ENCODE measurements around the gene PCAT6. TPM values are rescaled to one million over a fixed set of nuclear protein-coding genes. Genes with fewer than 3 reads are reported as not detected.
A peak's percentile ranks its signal among the peaks of the same experiment; 100 is the strongest.

The PCAT6 gene
- total and polyA plus RNA-seq, 10 donors: 0.81 to 2.4 (median 1.3) TPM; not detected in 3

- TF ChIP-seq POLR2A (IDR thresholded peaks at IDR 0.05) (no peak), CTCF (IDR thresholded peaks at IDR 0.05 in 8 of 11, conservative IDR thresholded peaks at IDR 0.05 in 3 of 11) (no peak), POLR2AphosphoS5 (IDR thresholded peaks at IDR 0.05) (no peak)
- Histone ChIP-seq H3K4me3 (no peak overlapping the region), H3K27me3 (replicated peaks in 1 of 7) (no peaks in the 10 kb centered on the region), H3K27ac (no peak overlapping the region), H3K36me3 (no peaks in the 10 kb centered on the region), H3K9me3 (no peaks in the 10 kb centered on the region), H3K4me1 (peaks cover 0 to 4% (median 0%) of the 10 kb centered on the region in 6 donors)
- intact Hi-C loops (cut with DNase I; ENCODE audit: low total_unique reads): no loop called here
- no peak for DNase-seq
- WGBS, 5 donors: 76 to 92% (median 81%) methylated on average over 6 of the region's 6 CpGs
Observed at GRCh38 chr1:202844935-202845334, 34.2 kb downstream of the PCAT6 start.

- peaks cover 0 to 5% (median 0%) of the 10 kb centered on the region in 6 donors for H3K4me1 ChIP-seq
- no peaks in the 10 kb centered on the region for H3K9me3 ChIP-seq
- no peak overlapping the region for H3K4me3 ChIP-seq
- intact Hi-C loops (cut with DNase I; ENCODE audit: low total_unique reads): no loop called here
- no peaks in the 10 kb centered on the region for H3K36me3 ChIP-seq
- no peak for DNase-seq
- TF ChIP-seq POLR2AphosphoS5 (IDR thresholded peaks at IDR 0.05) (no peak), CTCF (IDR thresholded peaks at IDR 0.05 in 8 of 11, conservative IDR thresholded peaks at IDR 0.05 in 3 of 11) (no peak), POLR2A (IDR thresholded peaks at IDR 0.05) (no peak)
- no peaks in the 10 kb centered on the region for H3K27me3 ChIP-seq (replicated peaks in 1 of 7)
- 19 to 43% (median 39%) methylated on average over 2 of the region's 2 CpGs for WGBS, 5 donors
- H3K27ac ChIP-seq: peak overlapping the region in 1 of 8 donors; percentile 18
Observed at GRCh38 chr1:202848191-202848542, 37.4 kb downstream of the PCAT6 start.

GRCh38 chr1:202850593-202851362 lies 40.0 kb downstream of the PCAT6 start:
- no peak for DNase-seq
- intact Hi-C loops (cut with DNase I; ENCODE audit: low total_unique reads): no loop called here

More at GRCh38 chr1:202850593-202851362, 40.0 kb downstream of the PCAT6 start:
- Histone ChIP-seq H3K4me1 (peaks cover 0 to 6% (median 0%) of the 10 kb centered on the region in 6 donors), H3K27me3 (replicated peaks in 1 of 7) (no peaks in the 10 kb centered on the region), H3K9me3 (no peaks in the 10 kb centered on the region), H3K36me3 (no peaks in the 10 kb centered on the region), H3K27ac (peak overlapping the region in 2 of 8 donors; percentile 1 to 41), H3K4me3 (no peak overlapping the region)
- WGBS, 5 donors: 80 to 95% (median 82%) methylated on average over 6 to 7 of the region's 7 CpGs
- no peak for TF ChIP-seq POLR2AphosphoS5 (IDR thresholded peaks at IDR 0.05)
- no peak for TF ChIP-seq POLR2A (IDR thresholded peaks at IDR 0.05)
- TF ChIP-seq CTCF (IDR thresholded peaks at IDR 0.05 in 8 of 11, conservative IDR thresholded peaks at IDR 0.05 in 3 of 11): no peak

Measured in spleen (tissue), 11 donors.